GM19023 (cell line): ENCODE data around the gene RAD51B.
"Not testable (repeated sequence)": the region's sequence is repeated elsewhere in the genome, so short reads cannot be mapped to it uniquely, and the experiment has no call there.

Source experiments
- ATAC-seq: cut with Tn5 transposase; IDR thresholded peaks from one replicate; pipeline ENCODE4 v1.9.1; 2021; ENCODE audit warnings: mild to moderate bottlenecking, moderate library complexity; ENCODE audit not compliant: unreplicated experiment

Gene RAD51B

DNA sequence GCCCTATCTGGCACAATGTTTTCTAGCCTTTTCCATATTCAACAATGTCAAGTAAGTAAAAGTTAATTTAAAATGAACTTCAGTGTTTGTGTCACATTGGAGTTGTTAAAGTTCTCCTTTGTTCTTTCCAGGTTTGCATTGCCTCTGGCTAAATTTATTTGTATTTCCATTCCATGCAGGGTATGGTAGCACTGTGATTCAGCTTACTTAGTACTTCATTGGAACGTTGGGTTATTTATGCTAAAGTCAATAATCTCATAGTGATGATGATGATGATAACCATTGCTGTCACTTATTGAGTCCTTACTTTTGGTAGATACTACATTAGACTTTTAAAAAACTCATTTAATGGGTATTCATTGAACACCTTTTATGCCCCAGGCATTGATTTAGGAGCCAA is 286.9 kb downstream of the RAD51B start:
- ATAC-seq, result no peak

- ATAC-seq, result no peak
These were observed 287.3 kb downstream of the RAD51B start for GRCh38 chr14:68106905-68107304.

DNA sequence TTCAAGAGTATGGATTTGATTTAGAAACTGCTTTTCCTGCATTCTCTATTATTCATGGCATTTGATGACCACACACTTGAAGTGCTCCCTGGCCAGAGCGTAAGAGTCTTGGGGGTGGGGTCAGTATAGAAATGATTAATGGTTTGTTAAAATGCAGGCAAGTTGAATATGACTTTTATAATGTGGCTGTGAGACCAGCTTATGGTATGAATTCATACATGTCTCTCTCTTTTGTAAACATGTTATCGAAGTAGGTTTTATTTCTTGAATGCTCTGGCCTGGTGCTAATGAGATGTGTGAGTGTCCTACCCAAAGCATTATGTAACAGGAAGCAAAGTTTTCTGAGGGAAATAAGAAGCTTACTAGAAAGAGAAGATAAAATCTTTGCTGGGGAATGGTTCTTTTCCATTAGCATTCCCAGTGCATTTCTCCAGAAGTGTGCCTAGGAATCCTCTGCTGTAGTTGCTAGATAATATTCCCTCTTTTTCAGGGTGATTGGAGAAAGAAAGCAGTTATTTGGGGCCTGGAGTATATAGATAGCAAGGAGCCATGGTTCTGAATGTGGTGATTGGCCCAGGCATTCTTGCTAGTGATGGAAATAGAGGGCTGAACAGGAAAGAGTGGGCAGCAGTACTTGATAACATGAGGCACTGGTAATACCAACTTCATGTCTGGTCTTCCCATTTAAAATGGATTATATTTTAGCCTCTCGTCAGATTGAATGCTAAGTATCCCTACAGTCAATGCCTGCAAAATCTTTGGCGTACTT is 289.7 kb downstream of the RAD51B start:
- no peak for ATAC-seq

- ATAC-seq, result no peak
These were observed 291.7 kb downstream of the RAD51B start for GRCh38 chr14:68111097-68111852.

DNA sequence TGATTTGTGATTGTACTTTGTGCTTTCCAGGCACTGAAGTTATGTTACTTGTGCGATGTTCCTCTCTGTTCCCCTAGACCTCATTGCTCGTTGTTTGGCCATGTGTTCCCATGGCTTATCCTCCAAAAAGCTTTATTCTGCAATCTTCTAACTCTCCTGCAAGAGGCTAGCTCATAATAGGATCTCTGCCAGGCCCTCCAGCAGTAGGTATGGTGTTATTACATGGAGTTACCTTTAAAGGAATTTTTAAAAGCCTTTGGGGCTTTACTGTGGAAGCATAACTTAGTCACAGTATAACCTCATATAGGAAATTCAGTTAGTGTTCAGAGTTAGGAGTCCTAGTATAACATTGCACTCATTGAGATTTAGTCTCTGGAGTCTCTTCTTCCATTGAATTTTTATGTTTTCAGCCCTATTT is 292.3 kb downstream of the RAD51B start:
- ATAC-seq, result no peak

GRCh38 chr14:68112442-68112841 is 292.9 kb downstream of the RAD51B start:
- no peak for ATAC-seq

DNA sequence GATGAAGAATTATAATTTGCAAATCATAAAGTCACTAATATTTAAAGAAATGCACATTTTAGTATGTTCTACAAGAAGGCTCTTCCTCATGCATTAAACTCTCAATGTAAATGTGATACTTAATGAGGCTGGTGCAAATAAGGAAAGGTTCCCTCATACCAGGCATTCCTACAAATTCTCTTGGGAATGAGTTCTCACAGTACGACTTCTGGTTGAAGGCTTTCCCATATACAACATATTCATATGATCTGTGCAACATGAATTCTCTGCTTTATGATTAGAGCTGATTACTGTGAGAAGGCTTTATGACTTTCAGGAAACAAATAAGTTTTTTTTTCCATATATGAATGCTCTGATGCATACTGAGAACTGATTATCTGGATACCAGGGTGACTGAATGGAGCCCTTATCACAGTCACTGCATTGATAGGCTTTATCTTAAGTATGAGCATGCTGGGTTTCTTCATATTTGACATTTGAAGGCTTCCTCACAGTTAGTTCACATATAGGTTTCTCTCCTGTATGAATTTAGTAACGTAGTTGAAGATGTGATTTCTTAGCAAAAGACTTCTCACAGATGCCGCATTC is 293.9 kb downstream of the RAD51B start:
- no peak for ATAC-seq

DNA sequence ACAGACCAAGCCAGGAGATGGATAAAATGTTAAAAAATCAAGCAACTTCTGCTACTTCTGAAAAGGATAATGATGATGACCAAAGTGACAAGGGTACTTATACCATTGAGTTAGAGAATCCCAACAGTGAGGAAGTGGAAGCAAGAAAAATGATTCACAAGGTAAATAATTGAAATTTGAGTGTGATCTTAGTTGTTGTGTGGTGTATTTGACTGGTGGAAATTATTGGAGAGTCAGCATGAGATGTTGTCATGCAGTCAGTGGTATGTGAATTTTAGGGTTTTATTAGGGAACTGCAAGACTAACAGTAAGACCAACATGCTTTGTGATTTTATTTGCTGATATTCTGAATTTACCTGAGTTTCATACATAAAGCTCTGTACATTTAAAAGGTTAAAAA is 296.4 kb downstream of the RAD51B start:
- ATAC-seq, result not testable (repeated sequence)

DNA sequence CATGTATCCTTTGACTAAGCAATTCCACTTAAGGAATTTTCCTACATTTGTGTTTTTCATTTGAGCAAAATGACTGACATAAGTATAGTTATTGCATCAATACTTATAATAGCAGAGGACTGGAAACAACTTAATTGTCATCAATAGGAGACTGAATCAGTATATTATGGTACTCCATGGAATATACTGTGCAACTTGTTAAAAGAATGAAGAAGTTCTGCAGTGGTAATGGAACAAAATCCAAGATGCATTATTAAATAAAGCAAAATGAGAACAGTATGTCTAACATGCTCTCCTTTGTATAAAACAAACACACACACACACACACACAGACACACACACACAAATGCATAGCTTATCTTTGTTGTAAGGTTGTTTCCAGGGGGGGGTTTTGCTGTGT is 303.1 kb downstream of the RAD51B start:
- no peak for ATAC-seq

DNA sequence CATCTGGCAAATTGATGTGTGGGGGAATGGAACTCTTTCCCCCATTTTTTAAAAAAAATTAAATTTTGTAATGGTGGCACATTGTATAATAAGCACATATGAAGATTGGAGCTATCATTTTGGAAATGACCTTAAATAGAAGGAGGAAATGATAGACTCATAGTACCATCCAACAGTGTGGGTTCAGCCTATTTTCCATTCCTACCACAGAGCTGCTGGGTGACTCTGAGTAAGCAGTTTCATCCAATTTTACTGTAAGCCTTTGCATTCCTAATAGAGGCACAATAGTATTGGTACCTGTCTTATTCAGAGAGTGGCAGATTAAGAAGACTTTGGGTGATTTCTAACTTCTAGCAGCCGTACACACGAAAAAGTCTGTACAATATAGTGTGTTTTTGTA is 304.5 kb downstream of the RAD51B start:
- no peak for ATAC-seq

- no peak for ATAC-seq
These were observed 305.6 kb downstream of the RAD51B start for GRCh38 chr14:68124979-68125731.

GRCh38 chr14:68127166-68127565 is 307.6 kb downstream of the RAD51B start:
- ATAC-seq, result no peak

GRCh38 chr14:68131907-68132306 is 312.3 kb downstream of the RAD51B start:
- no peak for ATAC-seq

- no peak for ATAC-seq
These were observed 313.1 kb downstream of the RAD51B start for GRCh38 chr14:68132563-68133121.

DNA sequence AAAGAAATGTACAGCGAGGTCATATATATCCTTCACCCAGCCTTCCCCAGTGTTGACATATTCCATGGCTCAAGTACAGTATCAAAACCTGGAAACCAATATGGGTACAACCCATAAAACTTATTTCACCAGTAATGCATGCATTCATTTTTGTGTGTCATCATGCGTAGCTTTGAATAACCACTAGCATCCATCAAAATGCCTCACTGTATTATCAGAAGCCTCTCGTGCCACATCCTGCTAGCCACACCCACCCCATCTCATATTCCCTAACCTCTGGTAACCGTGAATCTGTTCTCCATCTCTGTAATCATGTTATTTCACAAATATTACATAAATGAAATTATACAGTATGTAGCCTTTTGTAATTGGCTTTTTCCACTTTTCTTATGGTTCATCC is 314.3 kb downstream of the RAD51B start:
- no peak for ATAC-seq

- no peak for ATAC-seq
These were observed 315.4 kb downstream of the RAD51B start for GRCh38 chr14:68135028-68135427.

GRCh38 chr14:68135566-68135965 is 316.0 kb downstream of the RAD51B start:
- no peak for ATAC-seq

DNA sequence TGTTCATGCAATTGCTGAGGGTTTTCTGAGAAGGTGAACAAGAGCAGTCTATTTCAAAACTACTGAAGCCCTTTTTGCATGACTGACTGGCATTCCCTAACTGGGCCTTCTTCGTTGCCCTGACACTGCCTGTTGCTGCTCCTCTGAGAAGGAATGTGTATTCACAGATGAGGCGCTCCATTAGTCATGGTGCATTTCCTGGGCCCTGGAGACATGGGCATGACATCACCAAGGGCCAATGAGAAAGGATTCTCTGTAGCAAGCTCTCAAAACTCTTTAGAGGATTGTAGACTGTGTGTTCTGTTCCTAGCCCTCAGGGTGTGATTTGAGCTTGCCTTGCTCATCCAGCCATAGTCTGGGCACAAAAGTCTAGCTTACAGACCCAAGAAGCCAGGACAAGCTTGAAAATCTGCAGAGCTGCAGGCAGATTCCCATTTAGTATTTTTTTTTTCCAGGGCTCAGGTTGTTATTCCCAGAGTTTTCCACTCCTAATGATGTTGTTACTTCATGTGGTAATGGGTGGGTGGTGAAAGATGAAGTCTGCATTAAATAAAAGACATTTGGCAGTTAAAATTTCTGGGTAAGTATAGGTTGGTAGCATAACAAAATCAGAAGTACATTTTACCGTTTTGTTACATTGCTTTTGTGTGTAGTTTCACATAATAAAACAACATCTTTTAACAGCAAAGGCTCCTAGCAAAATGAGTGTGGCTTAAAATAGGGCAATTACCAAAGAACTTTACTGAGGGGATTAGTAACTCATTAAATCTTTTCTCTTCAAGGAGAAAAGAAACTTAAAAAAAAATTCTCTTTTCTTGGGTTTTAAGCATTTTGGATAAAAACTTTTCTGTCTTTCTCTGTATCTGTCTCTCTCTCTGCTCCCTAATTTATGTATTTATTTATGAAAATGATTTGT is 318.4 kb downstream of the RAD51B start:
- no peak for ATAC-seq

- no peak for ATAC-seq
These were observed 320.0 kb downstream of the RAD51B start for GRCh38 chr14:68139431-68140075.
